Endothelial cell of umbilical vein (primary cell): ENCODE results near the gene TACR1.

ENCODE experiments used
- JUN ChIP-seq: IDR thresholded peaks from 2 replicates; pipeline ENCODE4 v1.6.1; 2011; ENCODE audit warnings: borderline replicate concordance, low read depth; ENCODE audit not compliant: insufficient read length, insufficient read depth
- POLR2A ChIP-seq: IDR thresholded peaks from 2 replicates; pipeline ENCODE4 v1.6.1; 2012; ENCODE audit warnings: low read depth, mild to moderate bottlenecking, control low read depth, low read length
- TF ChIP-seq, protein P1 (sequence below), 2 donors: IDR thresholded peaks; 1 replicate in 1 of 2; 2 replicates in 1 of 2; pipeline ENCODE4 v1.5.1; 2011; ENCODE audit warnings: low read length in 2 of 2, mild to moderate bottlenecking in 2 of 2, moderate library complexity in 2 of 2, control low read depth in 1 of 2, inconsistent platforms in 1 of 2, low read depth in 1 of 2; ENCODE audit not compliant: insufficient read depth in 1 of 2; ENCODE audit errors: extremely low read depth in 1 of 2
- TF ChIP-seq, protein P2 (sequence below): IDR thresholded peaks from 2 replicates; pipeline ENCODE4 v1.6.1; 2011; ENCODE audit not compliant: insufficient read depth, insufficient read length

DNA sequence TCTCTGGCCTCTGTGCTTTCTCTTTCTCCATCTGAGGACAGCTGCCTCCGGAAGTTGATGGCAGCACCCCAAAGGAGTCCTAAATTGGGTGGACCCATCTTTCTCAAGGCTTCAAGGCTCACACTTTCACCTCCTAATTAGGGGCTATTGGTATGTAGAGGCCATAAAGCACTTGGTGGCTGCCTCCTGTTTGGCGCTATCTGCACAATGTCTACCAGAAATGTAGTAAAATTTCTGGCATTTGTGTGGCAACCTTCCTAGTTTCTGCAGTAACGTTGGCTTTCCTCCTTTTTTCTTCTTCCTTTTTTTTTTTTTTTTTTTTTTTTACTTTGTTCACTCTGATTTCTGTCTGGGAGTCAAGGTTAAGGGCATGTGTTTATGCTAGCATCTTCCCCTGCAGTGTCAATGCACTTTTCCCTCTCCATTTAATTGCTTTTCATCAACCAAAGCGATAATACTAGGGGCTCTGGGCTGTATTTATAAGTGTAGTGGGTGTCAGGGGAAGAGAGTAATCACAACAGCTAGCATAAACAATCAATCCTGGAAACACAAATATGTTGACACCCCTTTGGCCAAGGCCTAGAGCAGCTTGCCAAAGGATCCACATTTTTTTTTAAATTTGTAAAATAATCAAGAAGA, 86.0 kb downstream of the TACR1 start:
- TF ChIP-seq JUN, result no peak
- TF ChIP-seq, protein P1, sequence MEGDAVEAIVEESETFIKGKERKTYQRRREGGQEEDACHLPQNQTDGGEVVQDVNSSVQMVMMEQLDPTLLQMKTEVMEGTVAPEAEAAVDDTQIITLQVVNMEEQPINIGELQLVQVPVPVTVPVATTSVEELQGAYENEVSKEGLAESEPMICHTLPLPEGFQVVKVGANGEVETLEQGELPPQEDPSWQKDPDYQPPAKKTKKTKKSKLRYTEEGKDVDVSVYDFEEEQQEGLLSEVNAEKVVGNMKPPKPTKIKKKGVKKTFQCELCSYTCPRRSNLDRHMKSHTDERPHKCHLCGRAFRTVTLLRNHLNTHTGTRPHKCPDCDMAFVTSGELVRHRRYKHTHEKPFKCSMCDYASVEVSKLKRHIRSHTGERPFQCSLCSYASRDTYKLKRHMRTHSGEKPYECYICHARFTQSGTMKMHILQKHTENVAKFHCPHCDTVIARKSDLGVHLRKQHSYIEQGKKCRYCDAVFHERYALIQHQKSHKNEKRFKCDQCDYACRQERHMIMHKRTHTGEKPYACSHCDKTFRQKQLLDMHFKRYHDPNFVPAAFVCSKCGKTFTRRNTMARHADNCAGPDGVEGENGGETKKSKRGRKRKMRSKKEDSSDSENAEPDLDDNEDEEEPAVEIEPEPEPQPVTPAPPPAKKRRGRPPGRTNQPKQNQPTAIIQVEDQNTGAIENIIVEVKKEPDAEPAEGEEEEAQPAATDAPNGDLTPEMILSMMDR (IDR thresholded peaks at IDR 0.05; ENCODE audit: extremely low read depth in 1 of 2, insufficient read depth in 1 of 2, low read depth in 1 of 2, low read length in 2 of 2), result no peak
- TF ChIP-seq, protein P2, sequence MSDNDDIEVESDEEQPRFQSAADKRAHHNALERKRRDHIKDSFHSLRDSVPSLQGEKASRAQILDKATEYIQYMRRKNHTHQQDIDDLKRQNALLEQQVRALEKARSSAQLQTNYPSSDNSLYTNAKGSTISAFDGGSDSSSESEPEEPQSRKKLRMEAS, result no peak
- no peak for TF ChIP-seq POLR2A
